Kidney (tissue), 14 donors: ENCODE measurements around the gene YAE1. TPM values are rescaled to one million over a fixed set of nuclear protein-coding genes. Genes with fewer than 3 reads are reported as not detected.

ENCODE experiments used
- DNase-seq, 5 donors: peaks; one replicate each; pipeline ENCODE4 v3.0.0-alpha.2; 2013 to 2020
- FAIRE-seq: peaks from 2 replicates; lab custom pipeline; 2012; peaks lifted over from hg19 to GRCh38; lab: Jason Lieb, UNC
- H3K27ac ChIP-seq, 2 donors: one replicate each; pipeline ENCODE4 v1.7.0; 2013; ENCODE audit warnings: low read depth in 2 of 2, low read length in 2 of 2, inconsistent platforms in 1 of 2
- H3K27me3 ChIP-seq: one replicate; pipeline ENCODE4 v1.7.1; 2013; ENCODE audit warnings: low read length, inconsistent platforms; ENCODE audit not compliant: control insufficient read depth, insufficient read depth
- H3K36me3 ChIP-seq, 3 donors: one replicate each; pipeline versions ENCODE4 v1.7.0 to v1.7.1; 2013; ENCODE audit warnings: low read length in 3 of 3, control low read depth in 1 of 3, inconsistent platforms in 1 of 3; ENCODE audit not compliant: insufficient read depth in 3 of 3, control insufficient read depth in 2 of 3
- H3K4me1 ChIP-seq, 3 donors: one replicate each; pipeline versions ENCODE4 v1.7.0 to v1.7.1; 2013; ENCODE audit warnings: low read length in 3 of 3, inconsistent platforms in 1 of 3, low read depth in 1 of 3; ENCODE audit not compliant: control insufficient read depth in 2 of 3, insufficient read depth in 2 of 3
- H3K4me3 ChIP-seq, 3 donors: one replicate each; pipeline versions ENCODE4 v1.7.0 to v1.8.1; 2013; ENCODE audit warnings: low read length in 3 of 3, control low read depth in 1 of 3, inconsistent platforms in 1 of 3
- H3K9ac ChIP-seq, 3 donors: one replicate each; pipeline versions ENCODE4 v1.7.0 to v1.7.1; 2013; ENCODE audit warnings: low read length in 3 of 3, control low read depth in 1 of 3, inconsistent platforms in 1 of 3
- H3K9me3 ChIP-seq, 3 donors: one replicate each; pipeline versions ENCODE4 v1.7.0 to v1.7.1; 2013; ENCODE audit warnings: low read length in 3 of 3, control low read depth in 1 of 3, inconsistent platforms in 1 of 3; ENCODE audit not compliant: control insufficient read depth in 2 of 3, insufficient read depth in 1 of 3
- intact Hi-C: fragments of 100-400 bp; cut with DNase I; formaldehyde crosslinking; loops from one replicate; pipeline ENCODE4 v1.11.1; 2022
- polyA plus RNA-seq: library from polyadenylated mRNA; stranded (reverse); fragments of 350-450 nt; fragmentation: Illumina TruSeq; extraction: RNeasy Lipid Tissue Mini Kit (QIAGEN cat#74804); gene quantifications from one replicate; pipeline ENCODE4 v1.2.3, GENCODE V29; 2014; ENCODE audit warnings: low read depth, low replicate concordance; ENCODE audit not compliant: insufficient read depth
- total RNA-seq: library from RNA; stranded (reverse); fragmentation: NEBNext Ultra II Directional; extraction: Animal tissue kit (Norgen Biotek cat#: 25700); gene quantifications from one replicate; pipeline ENCODE4 v1.2.1, GENCODE V29; 2021
- TF ChIP-seq, protein P1 (sequence below): IDR thresholded peaks from 3 replicates; pipeline ENCODE4 v1.5.1; 2012; ENCODE audit warnings: mild to moderate bottlenecking, moderate library complexity, borderline replicate concordance; ENCODE audit not compliant: insufficient read depth; ENCODE audit errors: extremely low read depth
- donor health status: control.
- donor health status: control.
- donor health status: control.
- donor health status: control.
- donor health status: control.
- donor health status: DM: yes; HTN: yes; CAD: no.
- donor health status: Normal renal cell carcinoma (clear cell type).

Gene YAE1
- total and polyA plus RNA-seq, 2 donors from 2014 or later: 19.7 to 25.0 TPM

DNA sequence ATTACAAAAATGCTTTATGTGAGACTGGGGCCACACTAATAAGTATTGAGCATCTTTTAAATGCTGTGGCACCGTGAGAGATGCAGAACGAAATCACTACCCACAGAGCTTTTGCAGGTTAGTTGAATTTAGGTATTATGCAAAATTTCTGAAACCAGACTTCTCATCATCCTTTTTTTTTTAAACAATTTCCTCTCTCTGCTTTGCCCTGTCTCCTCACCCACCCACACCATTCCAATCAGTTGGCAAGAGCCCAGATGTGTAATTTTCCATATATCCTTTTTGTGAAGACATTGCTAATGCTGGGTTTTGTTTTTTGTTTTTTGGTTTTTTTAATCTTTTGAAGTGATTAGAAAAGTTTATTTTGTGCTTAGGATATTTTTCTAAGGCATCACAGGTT, 1.1 kb downstream of the YAE1 start:
- no peaks in the 10 kb centered on the region for H3K9me3 ChIP-seq
- TF ChIP-seq, protein P1, sequence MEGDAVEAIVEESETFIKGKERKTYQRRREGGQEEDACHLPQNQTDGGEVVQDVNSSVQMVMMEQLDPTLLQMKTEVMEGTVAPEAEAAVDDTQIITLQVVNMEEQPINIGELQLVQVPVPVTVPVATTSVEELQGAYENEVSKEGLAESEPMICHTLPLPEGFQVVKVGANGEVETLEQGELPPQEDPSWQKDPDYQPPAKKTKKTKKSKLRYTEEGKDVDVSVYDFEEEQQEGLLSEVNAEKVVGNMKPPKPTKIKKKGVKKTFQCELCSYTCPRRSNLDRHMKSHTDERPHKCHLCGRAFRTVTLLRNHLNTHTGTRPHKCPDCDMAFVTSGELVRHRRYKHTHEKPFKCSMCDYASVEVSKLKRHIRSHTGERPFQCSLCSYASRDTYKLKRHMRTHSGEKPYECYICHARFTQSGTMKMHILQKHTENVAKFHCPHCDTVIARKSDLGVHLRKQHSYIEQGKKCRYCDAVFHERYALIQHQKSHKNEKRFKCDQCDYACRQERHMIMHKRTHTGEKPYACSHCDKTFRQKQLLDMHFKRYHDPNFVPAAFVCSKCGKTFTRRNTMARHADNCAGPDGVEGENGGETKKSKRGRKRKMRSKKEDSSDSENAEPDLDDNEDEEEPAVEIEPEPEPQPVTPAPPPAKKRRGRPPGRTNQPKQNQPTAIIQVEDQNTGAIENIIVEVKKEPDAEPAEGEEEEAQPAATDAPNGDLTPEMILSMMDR: no peak
- FAIRE-seq (no peak), DNase-seq (no peak)
- no peak overlapping the region for H3K27ac ChIP-seq
- peak overlapping the region; percentile 85 to 94 (median 92) for H3K4me3 ChIP-seq
- peak overlapping the region in 1 of 3 donors; percentile 99 for H3K9ac ChIP-seq
- H3K4me1 ChIP-seq: no peaks in the 10 kb centered on the region
- H3K27me3 ChIP-seq: no peaks in the 10 kb centered on the region
- intact Hi-C loops: no loop called here
- peaks cover 0 to 2% (median under 1%) of the 10 kb centered on the region in 3 donors for H3K36me3 ChIP-seq

DNA sequence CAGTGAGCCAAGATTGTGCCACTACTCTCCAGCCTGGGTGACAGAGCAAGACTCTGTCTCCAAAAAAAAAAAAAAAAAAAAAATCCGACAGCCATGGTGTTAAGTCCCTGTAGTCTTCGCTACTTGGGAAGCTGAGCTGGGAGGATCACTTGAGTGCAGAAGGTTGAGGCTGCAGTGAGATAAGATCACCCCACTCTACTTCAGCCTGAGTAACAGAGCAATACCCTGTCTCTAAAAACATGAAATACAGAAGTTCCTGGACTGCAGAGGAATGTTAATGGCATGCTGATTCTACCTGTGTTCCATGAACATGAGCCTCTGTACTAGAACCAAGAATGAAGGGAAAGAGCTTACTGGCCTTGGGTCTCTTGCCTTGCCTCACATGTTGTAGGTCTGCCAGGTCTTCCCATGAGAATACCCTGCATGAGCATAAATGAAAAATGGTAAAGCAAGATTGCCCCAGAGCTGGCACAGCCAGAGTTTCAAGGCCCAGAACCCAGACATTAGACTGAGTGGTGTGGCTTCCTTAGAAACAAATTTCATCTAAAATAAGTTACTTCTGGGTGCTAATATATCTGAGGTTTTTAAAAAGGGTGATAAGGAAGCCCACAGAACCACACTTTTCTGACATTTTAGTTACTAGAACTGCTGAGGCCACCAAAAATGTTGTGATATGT, 8.6 kb downstream of the YAE1 start:
- Histone ChIP-seq H3K4me1 (no peaks in the 10 kb centered on the region), H3K27me3 (no peaks in the 10 kb centered on the region), H3K36me3 (peaks cover 2 to 4% (median 3%) of the 10 kb centered on the region in 3 donors), H3K27ac (no peak overlapping the region), H3K9me3 (no peaks in the 10 kb centered on the region), H3K4me3 (no peak overlapping the region), H3K9ac (no peak overlapping the region)
- TF ChIP-seq, protein P1: no peak
- no peak for DNase-seq
- intact Hi-C loops: no loop called here
- FAIRE-seq: no peak

DNA sequence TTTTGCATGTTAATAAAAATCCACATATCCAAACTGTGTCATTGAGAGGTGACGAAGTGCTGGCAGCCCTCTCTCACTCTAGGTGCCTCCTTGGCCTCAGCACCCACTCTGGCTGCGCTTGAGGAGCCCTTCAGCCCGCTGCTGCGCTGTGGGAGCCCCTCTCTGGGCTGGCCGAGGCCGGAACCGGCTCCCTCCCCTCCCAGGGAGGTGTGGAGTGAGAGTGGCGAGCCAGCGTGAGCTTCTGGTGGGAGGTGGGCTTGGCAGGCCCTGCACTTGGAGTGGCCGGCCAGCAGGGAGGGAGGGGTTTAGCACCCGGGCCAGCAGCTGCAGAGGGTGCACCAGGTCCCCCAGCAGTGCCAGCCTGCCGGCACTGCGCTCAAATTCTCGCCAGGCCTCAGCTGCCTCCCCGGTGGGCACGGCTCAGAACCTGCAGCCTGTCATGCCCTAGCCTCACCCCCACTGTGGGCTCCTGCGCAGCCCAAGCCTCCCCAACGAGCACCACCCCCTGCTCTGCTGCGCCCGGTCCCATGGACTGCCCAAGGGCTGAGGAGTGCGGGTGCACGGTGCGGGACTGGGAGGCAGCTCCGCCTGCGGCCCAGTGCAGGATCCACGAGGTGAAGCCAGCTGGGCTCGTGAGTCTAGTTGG, 11.1 kb downstream of the YAE1 start:
- no peak overlapping the region for H3K9ac ChIP-seq
- intact Hi-C loops: no loop called here
- H3K27me3 ChIP-seq: no peaks in the 10 kb centered on the region
- no peak overlapping the region for H3K27ac ChIP-seq
- peaks cover 0 to 4% (median under 1%) of the 10 kb centered on the region in 3 donors for H3K36me3 ChIP-seq
- no peak for DNase-seq
- H3K4me3 ChIP-seq: no peak overlapping the region
- TF ChIP-seq, protein P1: no peak
- FAIRE-seq: no peak
- no peaks in the 10 kb centered on the region for H3K9me3 ChIP-seq
- H3K4me1 ChIP-seq: peaks cover 0 to 2% (median 0%) of the 10 kb centered on the region in 3 donors
